Type B pancreatic cell (in vitro differentiated cells): ENCODE results near the gene COL24A1. TPM values are rescaled to one million over a fixed set of nuclear protein-coding genes. Genes with fewer than 3 reads are reported as not detected.
"Not testable (repeated sequence)": the region's sequence is repeated elsewhere in the genome, so short reads cannot be mapped to it uniquely, and the experiment has no call there.

Experiments
- DNase-seq: peaks from one replicate; pipeline ENCODE4 v3.0.0; 2021; ENCODE audit warnings: mixed read lengths; ENCODE audit not compliant: unreplicated experiment; ENCODE audit errors: extremely low spot score
- H3K27ac Mint-ChIP-seq: 2 replicates; pipeline ENCODE4 v1.8.0; 2021; ENCODE audit warnings: mild to moderate bottlenecking, mixed read lengths
- H3K27me3 Mint-ChIP-seq: 2 replicates; pipeline ENCODE4 v1.8.0; 2021; ENCODE audit warnings: mixed read lengths
- H3K36me3 Mint-ChIP-seq: 2 replicates; pipeline ENCODE4 v1.8.0; 2021; ENCODE audit warnings: mixed read lengths
- H3K4me1 Mint-ChIP-seq: one replicate; pipeline ENCODE4 v1.8.0; 2021; ENCODE audit warnings: mixed read lengths; ENCODE audit not compliant: unreplicated experiment
- H3K4me3 Mint-ChIP-seq: 2 replicates; pipeline ENCODE4 v1.8.0; 2021; ENCODE audit warnings: mild to moderate bottlenecking, mixed read lengths
- H3K9me3 Mint-ChIP-seq: 2 replicates; pipeline ENCODE4 v1.8.0; 2021; ENCODE audit warnings: mixed read lengths
- total RNA-seq: library from RNA; stranded (reverse); gene quantifications from 2 replicates; pipeline ENCODE4 v1.2.1, GENCODE V29; 2021; ENCODE audit warnings: low replicate concordance
- TF ChIP-seq, protein P1 (sequence below): fragments of 200-600 bp; sonication (generic); conservative IDR thresholded peaks from 2 replicates; pipeline ENCODE4 v1.5.0; 2021; ENCODE audit warnings: antibody characterized with exemption, mild to moderate bottlenecking

The COL24A1 gene
- total RNA-seq, 1 donor from 2014 or later: 7.2 TPM

- Mint-ChIP-seq H3K4me3 (no peak overlapping the region), H3K36me3 (no peaks in the 10 kb centered on the region), H3K27me3 (peaks cover 3% of the 10 kb centered on the region), H3K4me1 (no peaks in the 10 kb centered on the region), H3K27ac (no peak overlapping the region), H3K9me3 (no peaks in the 10 kb centered on the region)
- TF ChIP-seq, protein P1, sequence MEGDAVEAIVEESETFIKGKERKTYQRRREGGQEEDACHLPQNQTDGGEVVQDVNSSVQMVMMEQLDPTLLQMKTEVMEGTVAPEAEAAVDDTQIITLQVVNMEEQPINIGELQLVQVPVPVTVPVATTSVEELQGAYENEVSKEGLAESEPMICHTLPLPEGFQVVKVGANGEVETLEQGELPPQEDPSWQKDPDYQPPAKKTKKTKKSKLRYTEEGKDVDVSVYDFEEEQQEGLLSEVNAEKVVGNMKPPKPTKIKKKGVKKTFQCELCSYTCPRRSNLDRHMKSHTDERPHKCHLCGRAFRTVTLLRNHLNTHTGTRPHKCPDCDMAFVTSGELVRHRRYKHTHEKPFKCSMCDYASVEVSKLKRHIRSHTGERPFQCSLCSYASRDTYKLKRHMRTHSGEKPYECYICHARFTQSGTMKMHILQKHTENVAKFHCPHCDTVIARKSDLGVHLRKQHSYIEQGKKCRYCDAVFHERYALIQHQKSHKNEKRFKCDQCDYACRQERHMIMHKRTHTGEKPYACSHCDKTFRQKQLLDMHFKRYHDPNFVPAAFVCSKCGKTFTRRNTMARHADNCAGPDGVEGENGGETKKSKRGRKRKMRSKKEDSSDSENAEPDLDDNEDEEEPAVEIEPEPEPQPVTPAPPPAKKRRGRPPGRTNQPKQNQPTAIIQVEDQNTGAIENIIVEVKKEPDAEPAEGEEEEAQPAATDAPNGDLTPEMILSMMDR: no peak
- DNase-seq: no peak
Measured at GRCh38 chr1:86100401-86100800, 56.2 kb downstream of the COL24A1 start.

- no peaks in the 10 kb centered on the region for H3K9me3 Mint-ChIP-seq
- peaks cover 3% of the 10 kb centered on the region for H3K27me3 Mint-ChIP-seq
- H3K36me3 Mint-ChIP-seq: no peaks in the 10 kb centered on the region
- H3K4me3 Mint-ChIP-seq: no peak overlapping the region
- no peaks in the 10 kb centered on the region for H3K4me1 Mint-ChIP-seq
- no peak for DNase-seq
- H3K27ac Mint-ChIP-seq: no peak overlapping the region
- TF ChIP-seq, protein P1: no peak
Measured at GRCh38 chr1:86089765-86090164, 66.8 kb downstream of the COL24A1 start.

DNA sequence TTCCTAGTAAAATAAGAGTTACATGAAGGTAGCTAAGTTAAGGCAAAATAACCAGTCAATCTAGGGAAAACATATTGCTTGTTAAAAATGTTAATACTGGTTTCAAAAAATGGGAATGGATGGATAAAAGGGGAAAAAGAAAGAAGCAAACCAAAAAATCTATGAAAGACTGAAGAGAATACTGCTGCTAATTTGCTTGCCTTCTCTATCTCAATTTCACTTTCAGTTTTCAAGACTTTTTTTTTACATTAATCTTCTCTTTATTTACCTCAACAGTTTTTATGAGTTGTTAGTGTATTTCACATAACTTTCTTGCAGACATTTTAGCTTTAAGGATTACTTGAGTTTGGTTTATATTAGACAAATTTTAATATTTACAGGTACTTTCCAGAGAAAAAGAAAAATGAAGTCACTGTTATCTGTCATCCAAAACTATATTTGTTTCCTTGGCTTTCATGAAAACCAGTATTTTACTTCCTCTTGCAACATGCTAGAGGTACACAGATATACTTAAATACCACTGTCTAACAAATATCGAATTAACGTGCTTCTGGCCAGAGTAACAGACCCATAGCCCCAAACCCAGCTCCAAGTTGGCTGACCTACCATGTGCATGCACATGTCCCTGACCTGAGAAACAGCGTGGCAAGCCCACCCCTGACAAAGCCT is 70.7 kb downstream of the COL24A1 start:
- Mint-ChIP-seq H3K4me1 (no peaks in the 10 kb centered on the region), H3K4me3 (no peak overlapping the region), H3K9me3 (no peaks in the 10 kb centered on the region), H3K27me3 (peaks cover 3% of the 10 kb centered on the region), H3K27ac (no peak overlapping the region), H3K36me3 (no peaks in the 10 kb centered on the region)
- TF ChIP-seq, protein P1: no peak
- DNase-seq: no peak

GRCh38 chr1:86084998-86085397 is 71.6 kb downstream of the COL24A1 start:
- Mint-ChIP-seq H3K4me3 (no peak overlapping the region), H3K36me3 (no peaks in the 10 kb centered on the region), H3K9me3 (no peaks in the 10 kb centered on the region), H3K27ac (no peak overlapping the region), H3K4me1 (no peaks in the 10 kb centered on the region), H3K27me3 (peaks cover 3% of the 10 kb centered on the region)
- TF ChIP-seq, protein P1: no peak
- DNase-seq: no peak

- DNase-seq: no peak
- no peaks in the 10 kb centered on the region for H3K36me3 Mint-ChIP-seq
- H3K27me3 Mint-ChIP-seq: peaks cover 3% of the 10 kb centered on the region
- H3K9me3 Mint-ChIP-seq: peaks cover 9% of the 10 kb centered on the region
- H3K27ac Mint-ChIP-seq: no peak overlapping the region
- H3K4me3 Mint-ChIP-seq: no peak overlapping the region
- H3K4me1 Mint-ChIP-seq: no peaks in the 10 kb centered on the region
- TF ChIP-seq, protein P1: peak; percentile 62
Measured at GRCh38 chr1:86082183-86082582, 74.4 kb downstream of the COL24A1 start.

DNA sequence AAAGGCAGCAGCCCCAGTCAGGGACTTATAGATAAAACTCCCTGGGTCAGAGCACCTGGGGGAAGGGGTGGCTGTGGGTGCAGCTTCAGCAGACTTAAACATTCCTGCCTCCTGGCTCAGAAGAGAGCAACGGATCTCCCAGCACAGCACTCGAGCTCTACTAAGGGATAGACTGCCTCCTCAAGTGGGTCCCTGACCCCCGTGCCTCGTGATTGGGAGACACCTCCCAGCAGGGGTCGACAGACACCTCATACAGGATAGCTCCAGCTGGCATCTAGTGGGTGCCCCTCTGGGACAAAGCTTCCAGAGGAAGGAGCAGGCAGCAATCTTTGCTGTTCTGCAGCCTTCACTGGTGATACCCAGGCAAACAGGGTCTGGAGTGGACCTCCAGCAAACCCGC is 84.1 kb downstream of the COL24A1 start:
- H3K4me3 Mint-ChIP-seq: not testable (repeated sequence)
- peaks cover 11% of the 10 kb centered on the region for H3K27me3 Mint-ChIP-seq

GRCh38 chr1:86071870-86072269 is 84.7 kb downstream of the COL24A1 start:
- H3K4me1 Mint-ChIP-seq: not testable (repeated sequence)

More for the DNA sequence above, 84.1 kb downstream of the COL24A1 start:
- not testable (repeated sequence) for H3K4me1 Mint-ChIP-seq, H3K27ac Mint-ChIP-seq, DNase-seq, H3K36me3 Mint-ChIP-seq, H3K9me3 Mint-ChIP-seq

More at GRCh38 chr1:86071870-86072269, 84.7 kb downstream of the COL24A1 start:
- H3K9me3 Mint-ChIP-seq, H3K27ac Mint-ChIP-seq, DNase-seq, H3K4me3 Mint-ChIP-seq, H3K36me3 Mint-ChIP-seq: not testable (repeated sequence)
- H3K27me3 Mint-ChIP-seq: peaks cover 11% of the 10 kb centered on the region
